HG03571 (cell line): ENCODE results near the gene LINGO1.

Source experiments
- ATAC-seq: cut with Tn5 transposase; IDR thresholded peaks from one replicate; pipeline ENCODE4 v1.9.1; 2021; ENCODE audit not compliant: unreplicated experiment

LINGO1 gene

DNA sequence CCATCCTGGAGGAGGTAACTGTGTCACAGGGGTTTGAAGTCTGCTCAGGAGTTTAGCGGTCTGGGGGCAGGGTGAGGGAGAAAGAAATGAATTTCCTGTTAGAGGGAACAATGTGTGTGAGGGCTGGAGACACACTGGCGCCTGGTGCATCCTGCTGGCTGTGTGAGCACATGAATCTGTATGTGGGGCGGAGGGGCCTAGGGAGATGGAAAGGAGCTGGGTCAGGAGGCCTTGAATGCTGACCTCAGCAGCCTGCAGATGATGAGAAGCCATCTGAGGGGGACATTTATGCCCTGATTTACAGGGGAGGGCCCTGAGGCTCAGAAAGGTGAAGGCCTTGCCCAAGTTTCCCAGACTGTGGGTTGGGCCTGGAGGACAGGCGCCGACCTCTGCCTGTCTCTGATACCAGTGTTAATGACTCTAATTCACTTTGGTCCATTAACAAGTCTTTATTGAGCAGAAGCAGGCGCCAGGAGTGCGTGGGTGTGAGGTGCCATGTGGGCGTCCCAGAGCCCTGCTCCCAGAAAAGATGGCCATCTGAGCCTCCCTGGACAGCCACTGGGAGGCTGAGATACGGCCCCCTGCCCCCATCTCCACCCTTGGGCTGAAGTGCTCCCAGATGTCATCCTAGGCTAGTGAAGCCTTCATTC, 34.8 kb downstream of the LINGO1 start:
- no peak for ATAC-seq

DNA sequence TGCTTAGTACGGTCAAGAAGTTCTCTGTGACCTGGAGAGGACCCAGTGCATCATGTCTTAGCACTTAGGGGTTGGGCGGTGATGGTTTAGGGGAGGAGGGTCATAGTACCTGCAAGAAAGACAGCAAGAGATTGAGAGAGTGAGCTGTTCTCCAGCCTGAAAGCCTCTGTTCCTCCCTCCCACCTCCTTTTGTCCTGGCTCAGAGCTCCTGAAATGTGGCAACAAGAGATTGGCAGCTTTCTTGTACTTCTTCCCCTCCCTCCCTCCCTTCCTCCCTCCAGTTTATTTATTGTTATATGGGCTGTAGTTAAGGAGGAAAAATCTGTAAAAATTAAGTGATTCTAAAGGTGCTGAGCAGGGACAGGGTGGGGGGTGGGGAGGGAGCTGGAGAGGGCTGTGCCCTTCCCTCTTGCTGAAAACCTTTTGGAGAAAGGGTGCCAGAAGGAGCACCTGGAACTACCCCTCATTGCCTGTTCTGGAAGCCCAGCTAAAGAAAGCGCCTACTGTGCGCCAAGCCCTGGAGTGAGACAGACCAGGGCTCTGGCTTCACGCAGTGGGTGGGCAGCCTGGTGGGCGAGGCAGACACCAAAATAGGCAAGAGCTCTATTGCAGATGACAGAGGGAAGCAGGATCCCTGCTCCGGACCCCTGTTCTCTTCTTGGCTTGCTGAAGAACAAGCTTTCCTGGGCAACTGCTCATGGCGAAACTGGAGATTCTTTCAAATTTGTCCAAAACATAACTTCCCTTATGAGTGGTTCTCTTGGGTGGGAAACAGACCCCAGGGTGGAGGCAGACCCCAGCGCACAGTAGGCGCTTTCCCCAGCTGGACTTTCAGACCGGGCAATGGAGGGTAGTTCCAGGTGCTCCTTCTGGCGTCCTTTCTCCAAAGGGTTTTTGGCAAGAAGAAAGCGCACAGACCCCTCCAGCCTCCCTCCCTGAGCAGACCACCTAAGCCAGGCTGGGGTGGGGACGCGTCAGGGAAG, 35.6 kb downstream of the LINGO1 start:
- ATAC-seq: no peak

DNA sequence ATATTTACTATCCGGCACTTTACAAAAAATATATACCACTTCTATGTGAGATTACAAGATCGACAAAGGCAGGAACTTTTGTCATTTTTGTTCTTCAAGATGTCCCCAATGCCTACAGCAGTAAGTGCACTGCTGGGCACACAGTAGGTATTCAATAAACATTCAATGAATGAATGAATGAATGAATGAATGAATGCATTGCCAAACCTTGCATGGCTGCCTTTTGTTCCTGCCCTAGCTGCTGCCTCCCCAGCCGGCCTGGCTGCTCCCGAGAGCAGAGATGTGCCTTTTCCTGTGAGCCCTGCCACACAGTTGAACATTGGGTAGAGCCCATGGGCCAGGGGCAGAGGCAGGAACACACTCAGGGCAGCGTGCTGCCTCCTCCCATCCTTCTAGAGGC, 37.5 kb downstream of the LINGO1 start:
- no peak for ATAC-seq

DNA sequence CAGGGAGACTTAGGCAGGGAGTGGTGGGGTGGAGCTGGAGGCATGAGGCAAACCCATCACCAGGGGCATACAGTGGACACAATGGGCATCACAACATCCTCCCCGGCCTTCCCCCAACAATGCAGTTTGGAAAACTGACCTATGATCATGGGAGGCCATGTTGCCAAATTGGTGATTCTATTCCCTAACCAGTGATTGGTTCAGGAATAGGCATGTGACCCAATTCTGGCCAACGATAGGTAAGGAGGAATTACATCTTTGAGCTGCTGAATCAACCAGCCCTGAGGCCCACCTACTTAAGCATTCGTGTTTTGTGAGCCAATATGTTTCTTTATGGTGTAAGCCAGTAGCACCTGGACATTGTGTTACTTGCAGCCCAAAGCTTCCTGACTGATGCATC, 40.0 kb downstream of the LINGO1 start:
- no peak for ATAC-seq

DNA sequence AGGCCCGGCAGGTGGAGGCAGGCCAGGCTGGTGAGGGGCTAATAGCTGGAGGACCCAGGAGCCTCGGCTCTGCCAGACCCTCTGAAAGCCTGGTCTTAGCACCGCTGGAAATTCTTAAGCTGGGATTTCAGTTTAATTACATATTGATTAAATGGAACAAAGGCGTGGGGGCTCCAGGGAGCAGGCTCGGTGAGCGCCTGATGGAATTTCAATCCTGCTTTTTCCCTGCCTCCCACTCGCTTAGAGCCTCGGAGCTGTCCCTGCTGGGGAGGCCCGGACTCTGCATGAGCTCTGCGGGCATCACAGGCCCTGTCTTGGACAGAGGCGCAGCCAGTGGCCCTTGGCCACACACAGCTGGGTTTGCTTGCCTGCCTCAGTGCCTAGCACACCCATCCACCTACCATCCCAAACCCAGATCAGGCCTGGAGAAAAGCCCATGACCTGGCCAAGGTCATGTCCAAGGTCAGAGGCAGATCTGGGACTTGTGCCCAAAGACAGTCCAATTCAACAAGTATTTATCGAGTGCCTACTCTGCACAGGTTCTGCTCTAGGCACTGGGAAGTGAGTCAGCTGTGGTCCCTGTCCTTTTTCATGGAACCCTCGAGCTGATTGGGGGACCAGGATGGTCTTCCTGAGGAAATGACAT, 40.6 kb downstream of the LINGO1 start:
- no peak for ATAC-seq

DNA sequence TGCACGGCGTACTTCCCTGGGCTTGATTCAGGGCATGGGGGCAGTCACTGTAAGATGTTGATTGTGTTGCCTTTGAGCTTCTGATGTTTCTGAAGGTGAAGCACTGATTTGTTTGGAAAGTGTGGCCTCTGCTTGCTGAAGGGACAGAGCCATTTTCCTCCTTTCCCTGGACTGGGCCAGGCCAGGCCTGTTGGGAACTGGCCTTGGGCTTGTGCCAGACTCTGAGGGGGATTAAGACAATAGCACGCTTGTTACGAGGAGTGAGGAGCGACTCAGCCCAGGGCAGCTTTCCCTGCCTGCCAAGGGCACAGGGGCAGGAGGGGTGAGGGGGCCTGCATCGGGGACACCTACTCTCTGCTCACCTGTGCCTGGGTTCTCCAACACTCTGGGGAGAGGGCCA, 42.9 kb downstream of the LINGO1 start:
- ATAC-seq: no peak

DNA sequence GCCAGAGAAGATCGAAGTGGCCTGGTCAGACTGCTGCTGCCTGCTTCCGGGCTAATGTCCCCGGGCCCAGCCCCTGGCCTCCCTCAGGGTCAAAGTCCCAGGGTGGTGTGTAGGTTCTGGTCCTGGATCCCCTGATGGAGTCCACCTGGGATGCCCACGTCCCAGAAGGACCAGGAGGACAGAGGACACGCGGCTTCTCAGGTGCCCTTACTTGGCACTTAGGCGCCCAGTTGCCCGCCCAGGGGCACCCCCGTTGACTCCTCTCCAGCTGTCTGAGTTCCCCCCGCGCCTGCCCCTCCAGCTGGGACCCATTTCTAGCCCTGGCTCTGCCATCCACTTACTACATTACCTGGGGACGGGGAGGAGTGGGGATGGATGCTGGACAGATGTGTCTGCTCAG, 44.6 kb downstream of the LINGO1 start:
- no peak for ATAC-seq

DNA sequence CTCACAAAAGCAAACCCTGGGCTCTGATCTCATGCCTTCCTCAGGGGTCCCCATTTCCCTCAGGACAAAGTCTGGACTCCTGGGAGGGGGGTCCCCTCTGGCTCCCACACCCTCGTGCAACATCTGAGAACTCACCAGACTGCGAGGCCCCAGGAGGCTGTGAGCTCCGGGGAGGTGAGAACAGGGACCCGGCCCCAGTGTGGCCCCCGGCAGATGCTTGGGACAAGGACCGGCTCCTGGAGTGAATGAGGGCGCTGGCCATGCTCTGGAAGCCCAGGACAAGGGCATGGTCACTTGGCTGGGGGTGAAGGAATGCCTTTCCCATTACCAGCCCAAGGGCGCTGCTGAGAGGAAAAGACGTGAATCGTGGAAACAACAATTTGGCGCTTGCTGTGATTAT, 48.0 kb downstream of the LINGO1 start:
- ATAC-seq: no peak

DNA sequence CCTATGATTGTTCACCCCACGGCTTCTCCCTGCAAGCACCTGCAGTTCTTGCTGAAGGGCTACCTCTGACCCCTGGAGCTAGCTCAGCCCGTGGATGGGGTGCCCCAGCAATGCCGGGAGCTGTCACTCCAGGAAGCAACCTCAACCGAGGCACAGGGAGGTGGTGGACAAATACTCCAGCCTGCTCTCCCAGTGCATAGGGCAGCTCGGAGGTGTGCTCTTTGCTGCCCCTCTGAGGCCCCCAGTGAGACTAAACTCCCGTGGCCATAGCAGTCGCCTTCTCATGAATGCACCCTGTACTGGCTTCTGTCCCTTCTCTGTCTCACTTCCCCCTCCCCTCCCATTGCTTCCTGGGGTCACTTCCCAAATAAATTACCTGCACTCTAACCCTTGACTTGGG, 48.5 kb downstream of the LINGO1 start:
- ATAC-seq: no peak

DNA sequence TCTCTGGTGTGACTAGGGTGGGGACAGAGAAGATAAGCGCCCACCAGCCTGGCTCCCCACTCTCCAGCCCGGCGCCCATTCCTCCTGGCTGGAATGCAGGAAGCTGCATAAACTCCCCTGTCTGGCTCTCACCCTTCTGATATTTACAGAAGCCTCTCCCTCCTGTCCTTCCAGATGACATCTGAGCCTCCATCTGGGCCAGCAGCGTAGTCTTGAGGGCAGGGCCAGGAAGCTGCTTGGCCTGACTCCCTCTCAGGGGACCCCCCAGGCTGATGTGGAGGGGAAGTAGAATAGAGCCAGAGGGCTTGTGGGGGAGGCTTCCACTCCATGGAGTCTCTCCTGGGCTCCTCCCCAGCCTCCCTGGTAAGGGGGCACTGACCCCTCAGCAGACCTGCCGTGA, 49.9 kb downstream of the LINGO1 start:
- no peak for ATAC-seq

DNA sequence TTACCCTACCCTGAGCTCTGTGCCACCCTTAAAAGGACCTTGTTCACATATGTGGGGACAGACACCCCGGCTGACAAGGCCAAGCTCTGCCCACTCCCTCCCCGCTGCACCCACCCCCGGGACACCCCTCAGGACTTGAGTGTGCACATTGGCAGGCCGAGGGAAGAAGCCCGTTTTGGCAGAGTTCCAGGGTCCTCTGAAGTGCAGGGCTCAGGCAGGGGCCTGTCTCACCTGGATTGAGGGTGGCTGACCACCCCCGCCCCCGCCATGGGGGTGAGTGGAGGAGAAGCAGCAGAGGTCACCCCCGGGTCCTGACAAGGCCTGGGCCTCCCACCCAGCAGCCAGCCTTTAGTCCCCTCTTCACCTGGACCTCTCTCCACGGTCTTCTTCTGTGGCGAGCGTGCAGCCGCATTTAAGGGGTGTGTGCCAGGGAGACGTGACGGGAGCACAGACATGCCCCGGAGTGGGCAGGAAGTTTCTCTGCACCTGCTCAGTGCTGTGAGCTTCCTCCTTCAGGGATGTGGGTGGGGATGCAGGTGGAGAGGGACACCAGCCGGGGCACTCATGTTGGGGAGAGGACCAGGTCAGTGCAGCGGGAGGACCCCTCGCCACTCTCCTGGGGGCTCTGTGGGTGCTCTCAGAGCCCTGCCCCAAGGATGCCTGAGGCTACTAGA, 50.7 kb downstream of the LINGO1 start:
- ATAC-seq: no peak

DNA sequence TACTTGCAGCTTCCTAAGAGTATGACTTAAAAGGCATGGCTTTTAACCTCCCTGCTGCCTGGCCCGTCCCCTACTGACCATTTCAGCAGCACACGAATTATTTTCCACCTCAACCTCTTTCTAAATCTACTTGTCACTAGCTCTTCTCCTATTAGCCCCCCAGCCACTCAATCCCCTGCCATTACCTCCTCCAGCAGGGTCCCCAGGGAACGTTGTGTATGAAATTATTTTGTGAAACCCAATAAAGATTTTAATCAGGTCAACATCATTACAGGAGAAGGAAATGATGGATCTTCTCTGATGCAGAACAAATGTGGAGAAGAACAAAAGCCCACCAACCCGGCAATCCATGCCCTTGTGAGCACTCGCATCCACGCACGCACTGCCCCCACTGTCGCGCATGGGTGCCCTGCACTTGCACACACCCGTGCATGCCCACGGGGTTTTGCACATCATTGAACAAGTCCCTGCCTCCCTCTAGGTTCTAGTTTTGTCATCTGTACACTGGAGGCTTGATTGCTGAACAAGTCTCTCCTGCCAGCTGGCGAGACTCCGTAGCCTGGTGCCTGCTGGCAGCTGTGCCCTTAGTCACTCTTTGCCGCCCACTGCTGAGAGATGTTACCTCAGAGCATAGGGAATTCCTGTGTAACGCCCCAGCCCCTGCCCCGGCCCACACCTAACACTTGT, 51.6 kb downstream of the LINGO1 start:
- no peak for ATAC-seq

DNA sequence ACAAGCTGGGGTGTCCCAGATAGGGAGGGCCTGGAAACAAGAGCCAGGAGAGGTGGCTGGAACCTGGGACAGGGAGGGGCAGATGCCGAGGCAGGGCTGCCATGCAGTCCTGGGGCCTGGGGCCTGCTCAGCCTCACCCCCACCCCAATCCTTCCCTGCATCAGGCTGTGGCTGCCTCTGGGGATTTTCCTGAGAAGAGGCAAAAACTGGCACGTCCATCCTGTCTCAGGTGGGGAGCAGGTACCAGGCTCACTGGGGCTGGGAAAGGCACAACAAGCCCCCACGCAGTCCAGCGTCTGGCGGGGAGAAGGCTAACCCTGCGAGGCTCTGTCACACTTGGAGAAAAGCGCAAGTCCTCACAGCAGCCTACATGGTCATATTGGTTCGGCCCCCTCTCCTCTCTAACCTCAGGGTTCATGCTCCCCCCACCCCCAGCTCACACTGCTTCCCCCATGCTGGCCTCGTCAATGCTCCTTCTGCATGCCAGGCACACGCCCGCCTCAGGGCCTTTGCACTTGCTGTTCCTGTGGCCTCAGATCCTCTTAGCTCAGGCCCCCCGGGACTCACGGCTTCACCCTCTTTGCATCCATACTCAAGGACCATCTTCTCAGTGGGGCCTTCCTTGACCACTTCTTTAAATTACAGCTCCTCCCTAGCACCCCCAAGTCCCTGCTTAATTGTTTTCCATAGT, 53.1 kb downstream of the LINGO1 start:
- no peak for ATAC-seq

DNA sequence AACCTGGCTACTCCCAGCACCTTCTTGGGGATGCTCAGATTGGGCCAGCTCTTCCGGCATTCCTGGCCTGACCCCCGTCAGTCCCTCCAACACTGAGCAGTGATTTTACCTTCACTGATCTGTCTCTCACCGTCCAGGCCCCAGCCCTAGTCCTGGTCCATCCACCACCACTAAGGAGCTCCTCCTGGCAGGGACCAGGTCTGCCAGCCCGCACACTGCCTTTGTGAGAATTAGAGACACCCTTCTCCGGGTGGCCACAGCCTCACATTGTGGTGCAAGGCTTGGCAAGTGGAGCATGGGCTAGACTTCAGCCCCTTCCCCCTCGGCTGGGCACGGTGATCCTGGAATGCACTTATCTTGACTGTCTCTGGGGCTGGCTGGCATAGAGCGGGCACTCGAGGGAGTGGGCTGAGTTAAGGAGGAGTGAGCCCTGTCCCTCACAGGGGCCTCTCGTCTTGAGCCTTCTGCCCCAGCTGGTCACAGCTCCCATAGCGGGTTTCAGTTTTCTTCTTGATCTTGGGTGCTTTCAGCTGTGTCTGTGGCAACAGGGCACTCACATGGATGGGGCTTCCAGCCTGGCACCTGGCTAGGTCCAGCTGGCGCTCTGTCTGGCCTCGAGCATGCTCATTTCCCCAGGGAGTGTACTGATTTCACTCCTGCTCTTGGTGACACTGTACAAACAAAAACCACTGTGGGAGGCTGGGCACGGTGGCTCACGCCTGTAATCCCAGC, 53.9 kb downstream of the LINGO1 start:
- no peak for ATAC-seq

DNA sequence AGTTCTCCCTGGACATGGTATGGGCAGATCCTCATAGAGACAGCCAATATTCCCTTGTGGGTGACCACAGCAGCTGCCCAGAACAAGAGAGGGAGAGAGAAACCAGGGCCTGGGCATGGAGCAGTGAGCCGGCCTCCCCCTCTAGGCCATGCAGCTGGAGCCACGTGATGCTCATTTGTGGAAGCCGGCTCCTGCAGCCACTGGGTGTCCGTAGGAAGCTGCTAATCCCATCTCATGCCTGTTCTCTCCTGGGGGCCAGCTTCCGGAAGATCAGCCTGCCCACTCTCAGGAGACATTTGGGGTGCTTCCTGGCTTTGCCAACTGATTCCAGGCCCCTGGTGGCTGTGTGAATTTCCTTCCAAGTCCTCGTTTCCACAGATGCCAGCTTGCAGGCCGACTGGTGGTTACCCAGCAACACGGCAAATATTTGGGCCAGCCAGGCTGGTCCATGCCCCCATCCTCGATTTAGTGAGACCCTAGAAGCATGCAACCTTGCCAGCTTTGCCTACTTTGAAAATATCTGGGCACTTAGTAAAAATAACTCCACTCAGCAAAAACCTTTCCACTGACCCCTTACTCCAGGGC, 55.3 kb downstream of the LINGO1 start:
- ATAC-seq: no peak

DNA sequence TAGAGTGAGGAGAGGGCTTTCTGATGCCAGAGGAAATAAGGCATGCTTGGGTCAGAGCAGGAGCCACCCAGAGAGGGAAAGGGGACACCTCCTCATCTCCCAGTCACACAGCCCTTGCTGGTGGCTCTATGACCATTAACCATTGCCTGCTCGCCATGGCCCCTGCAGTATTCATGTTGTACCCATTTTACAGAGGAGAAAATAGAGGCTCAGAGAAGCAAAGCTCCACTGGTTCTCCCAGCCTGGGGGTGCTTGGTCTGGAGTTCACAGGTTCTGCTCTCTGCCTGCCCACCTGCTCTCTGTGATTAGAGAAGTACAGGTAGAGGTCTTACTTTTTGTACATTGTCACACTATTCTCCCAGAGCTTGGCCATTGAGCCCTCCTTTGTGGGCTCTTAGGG, 56.2 kb downstream of the LINGO1 start:
- ATAC-seq: no peak

DNA sequence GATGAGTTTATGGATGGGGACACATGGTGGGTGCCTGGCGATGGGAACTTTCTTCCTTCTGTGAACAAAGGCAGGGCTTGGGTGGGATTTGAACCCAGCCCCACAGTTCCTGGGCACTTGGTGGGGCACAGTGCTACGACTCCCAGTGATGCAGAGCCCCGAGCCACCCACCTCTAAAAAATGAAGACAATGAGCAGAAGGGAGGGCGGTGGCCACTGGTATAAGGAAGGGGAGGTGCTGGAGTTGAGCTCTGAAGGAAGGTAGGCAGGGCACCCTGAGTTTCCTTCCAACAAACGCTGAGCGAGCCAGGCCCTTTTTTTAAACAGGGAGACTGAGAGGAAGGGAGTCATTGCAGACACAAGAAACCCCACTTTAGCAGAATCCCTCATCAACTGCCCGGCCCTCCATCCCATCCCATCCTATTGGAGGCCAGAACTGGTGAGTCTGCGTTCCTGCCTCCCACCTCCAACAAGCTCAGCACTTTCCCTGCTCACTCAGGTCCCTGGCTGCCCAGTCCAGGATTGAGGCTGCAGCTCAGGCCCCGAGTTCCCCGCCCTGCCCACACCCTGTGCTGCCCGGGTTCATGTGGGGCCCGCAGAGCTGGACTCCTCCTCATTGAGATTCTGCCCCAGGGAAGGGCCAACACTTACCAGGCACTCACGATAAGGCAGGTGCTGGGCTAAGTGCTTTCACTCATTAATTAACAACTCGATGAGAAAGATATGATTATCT, 57.3 kb downstream of the LINGO1 start:
- no peak for ATAC-seq

DNA sequence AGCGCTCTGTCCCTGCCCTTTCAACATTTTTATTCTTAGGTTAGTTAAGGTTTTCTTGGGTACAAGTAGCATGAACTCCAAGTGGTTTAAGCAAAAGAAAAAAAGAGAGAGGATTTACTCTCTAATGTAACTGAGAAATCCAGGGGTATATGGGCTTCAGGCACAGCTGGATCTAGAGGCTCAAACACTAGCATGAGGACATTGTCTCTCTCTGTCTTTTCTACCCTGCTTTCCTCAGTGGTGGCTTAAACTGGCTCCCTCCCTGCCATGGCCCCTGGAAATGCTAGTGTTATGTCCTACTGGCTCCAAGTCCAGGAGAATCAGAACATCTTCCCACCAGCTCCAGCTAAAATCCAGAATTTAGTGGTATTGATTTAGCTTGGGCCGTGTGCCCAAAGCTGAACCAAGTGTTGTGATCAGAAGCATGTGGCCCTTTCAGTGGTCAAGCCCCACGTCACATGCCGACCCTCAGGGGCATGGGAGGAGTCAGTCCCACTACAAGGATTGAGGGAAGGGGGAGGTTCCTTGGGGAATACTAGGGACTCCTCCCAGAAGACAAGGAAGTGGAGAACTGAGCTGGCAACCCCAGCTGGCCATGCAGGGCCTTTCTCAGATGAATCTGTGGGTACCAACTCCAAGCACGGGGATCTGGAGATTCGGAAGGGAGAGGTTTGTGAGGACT, 58.0 kb downstream of the LINGO1 start:
- ATAC-seq: no peak
